ENCODE measurements around the gene TMEM191C.
"Not testable (repeated sequence)": the region's sequence is repeated elsewhere in the genome, so short reads cannot be mapped to it uniquely, and the experiment has no call there.

TMEM191C gene

DNA sequence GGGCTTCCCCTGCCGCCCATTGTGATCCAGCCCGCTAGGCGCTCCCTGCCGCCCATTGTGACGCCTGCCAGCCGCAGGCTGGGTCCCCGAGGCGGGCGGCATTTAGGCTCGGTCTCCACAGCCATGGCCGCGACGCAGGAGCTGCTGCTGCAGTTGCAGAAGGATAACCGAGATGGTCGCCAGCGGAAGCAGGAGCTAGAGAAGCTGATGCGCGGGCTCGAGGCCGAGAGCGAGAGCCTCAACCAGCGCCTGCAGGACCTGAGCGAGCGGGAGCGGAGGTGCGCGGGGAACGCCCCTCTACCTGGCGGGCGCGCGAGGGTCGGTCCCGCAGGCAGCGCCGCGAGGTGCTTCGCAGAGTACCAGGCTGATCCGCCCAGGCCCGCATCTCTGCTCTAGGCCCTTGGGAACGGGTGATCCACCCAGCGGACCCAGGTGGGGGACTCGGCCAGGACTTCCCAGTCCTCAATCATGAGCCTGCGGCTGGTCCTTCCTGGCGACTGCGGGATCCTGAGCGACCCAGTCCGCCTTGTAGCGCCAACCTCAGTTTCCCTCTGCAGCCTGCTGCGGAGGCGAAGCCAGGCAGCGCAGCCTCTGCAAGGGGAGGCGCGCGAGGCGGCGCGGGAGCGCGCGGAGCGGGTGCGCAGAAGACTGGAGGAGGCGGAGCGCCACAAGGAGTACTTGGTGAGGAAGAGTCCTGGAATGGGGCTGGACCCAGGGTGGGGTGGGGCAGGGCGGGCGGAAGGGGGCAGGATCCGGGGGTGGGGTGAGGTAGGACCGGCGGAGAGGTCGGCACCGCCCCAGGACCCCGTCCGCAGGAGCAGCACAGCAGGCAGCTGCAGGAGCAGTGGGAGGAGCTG, at the start of gene TMEM191C:
TMEM191C (plus strand) TSS at position 51 of the 857 bp plus-strand sequence; CDS start at position 124, 73 bp downstream.
- POLR2A ChIA-PET; CTCF ChIA-PET; DNase-seq (ENCODE audit: extremely low spot score): not testable (repeated sequence)

DNA sequence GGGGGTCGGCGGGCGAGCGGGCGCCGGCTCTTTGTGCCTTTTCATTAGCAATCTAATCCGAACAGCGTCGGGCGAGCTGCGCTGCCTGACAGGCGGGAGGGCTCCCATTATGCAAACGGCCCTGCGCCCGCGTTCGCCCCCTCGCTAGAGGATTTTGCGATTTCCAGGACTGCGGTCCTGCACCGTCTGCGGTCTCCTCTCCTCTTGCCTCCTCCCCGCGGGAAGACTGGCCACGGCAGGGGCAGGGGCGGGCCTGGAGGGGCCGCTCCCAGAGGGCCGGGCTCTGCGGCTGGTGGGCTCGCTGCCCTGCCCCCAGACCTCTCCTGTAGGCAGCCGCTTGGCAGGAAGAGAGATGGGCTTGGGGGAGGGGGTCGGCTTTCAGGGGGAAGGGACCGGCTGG, 49.3 kb upstream of the TMEM191C start:
- DNase-seq (ENCODE audit: extremely low spot score); CTCF ChIA-PET; POLR2A ChIA-PET: not testable (repeated sequence)

GRCh38 chr22:21418974-21419638, 48.1 kb upstream of the TMEM191C start:
- POLR2A ChIA-PET; CTCF ChIA-PET; DNase-seq (ENCODE audit: extremely low spot score): not testable (repeated sequence)

- CTCF ChIA-PET; POLR2A ChIA-PET; DNase-seq (ENCODE audit: extremely low spot score): not testable (repeated sequence)
These were observed 46.9 kb upstream of the TMEM191C start for GRCh38 chr22:21420180-21420763.

DNA sequence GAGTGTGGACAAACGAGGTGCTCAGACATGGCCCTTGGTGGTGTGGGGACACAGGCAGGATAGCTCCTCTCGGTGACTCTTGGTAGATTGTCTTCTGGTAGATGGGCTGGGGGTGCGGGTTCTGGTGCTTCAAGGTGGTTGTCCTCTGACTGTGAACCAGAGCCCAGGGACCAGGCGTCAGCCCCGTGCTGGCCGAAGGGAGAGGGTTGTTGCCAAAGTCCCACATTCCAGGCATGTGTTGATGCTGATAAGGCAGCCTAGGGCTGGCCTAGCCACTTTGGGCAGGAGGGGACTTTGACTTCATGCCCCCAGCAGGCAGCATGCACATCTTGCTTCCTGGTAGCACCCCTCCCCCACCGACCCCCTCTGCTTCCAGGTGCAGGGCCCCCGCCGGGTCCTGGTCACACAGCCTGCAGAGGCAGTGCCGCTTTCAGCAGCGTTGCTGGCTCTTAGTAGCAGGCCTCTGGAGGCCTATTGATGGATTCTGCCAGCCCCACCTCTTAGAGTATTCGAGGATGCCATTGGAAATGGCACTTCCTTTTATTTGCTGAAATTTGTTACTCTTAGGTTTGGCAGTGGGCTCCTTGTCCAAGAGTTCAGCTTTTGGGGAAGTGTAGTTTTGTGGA, 43.0 kb upstream of the TMEM191C start:
- CTCF ChIA-PET; POLR2A ChIA-PET; DNase-seq (ENCODE audit: extremely low spot score): not testable (repeated sequence)

DNA sequence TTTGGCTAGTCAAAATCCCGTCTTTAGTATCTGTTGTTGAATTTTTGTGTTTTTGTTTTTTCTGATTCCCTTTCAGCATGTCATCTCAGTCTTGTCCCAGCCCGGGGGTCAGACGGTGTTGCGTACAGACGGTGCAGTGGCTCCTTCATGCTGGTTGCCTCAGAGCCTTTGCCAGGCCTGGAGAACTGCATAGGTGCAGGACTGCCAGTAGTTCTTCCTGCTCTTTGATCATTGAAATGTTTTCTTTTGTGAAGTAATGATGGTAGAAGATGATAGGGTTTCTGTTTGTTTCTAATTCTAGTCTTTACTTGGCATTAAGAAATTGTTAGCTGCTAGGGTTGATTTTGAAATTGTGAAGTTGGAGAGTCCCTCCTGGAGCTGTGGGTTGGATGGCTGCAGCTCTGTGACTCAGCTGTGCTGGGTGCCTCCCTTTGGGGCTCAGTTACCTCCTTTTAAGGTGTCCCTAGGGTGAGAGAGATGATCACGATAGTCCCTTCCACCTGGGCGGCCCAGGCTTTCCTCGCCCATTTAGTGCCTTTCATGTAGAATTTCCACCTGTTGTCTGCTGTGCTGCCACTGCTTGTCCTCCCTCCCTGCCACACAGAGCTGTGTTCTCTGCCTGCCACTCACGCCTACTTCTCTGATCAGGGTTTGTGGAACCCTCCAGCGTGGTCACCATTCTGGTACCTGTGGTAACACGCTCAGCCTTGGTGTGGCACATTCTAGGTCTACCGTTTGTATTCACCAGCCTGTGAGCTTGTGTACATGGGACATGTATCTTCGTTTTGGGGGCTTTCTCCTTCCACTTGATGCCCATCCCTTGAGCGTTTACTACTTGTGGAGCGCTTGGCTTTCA, 32.6 kb upstream of the TMEM191C start:
- DNase-seq (ENCODE audit: extremely low spot score); POLR2A ChIA-PET; CTCF ChIA-PET: not testable (repeated sequence)

DNA sequence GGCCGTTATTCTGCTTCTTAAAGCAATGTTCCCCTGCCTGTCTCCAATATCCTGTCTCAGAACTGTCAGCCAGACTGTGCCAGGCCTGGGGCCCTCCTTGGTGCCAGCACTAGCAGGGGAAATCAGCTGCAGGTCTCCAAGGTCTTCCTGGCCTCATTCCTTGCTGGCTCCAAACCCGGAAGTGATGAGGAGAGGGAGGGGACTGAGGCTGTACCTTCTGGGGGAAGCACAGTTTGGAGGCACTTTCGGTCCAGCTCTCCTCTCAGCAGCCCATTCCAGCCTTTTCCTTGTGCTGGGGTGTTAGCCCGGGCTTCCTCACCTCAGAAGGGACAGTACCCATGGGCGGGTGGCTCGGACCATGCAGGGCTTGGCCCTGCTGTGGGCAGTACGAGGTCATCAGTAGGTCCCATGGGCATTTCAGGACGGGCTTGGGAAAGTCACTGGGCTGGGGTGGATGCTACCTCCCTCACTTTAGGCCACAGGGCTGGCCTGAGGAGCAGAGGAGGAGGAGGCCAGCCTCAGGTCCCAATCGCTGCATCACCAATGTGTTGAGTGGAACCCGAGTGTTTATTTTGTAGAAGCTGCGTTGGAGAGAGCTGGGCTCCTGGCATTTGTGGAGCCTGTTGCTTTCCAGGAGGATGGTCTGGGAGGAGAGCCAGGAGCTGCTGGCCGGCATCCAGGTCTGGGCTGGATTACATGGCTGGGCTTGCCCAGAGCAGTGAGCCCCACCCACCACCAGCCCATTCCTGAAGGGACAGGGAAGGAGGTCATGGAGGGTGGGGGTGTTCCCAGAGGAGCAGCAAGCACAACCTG, 31.0 kb upstream of the TMEM191C start:
- CTCF ChIA-PET; POLR2A ChIA-PET; DNase-seq (ENCODE audit: extremely low spot score): not testable (repeated sequence)

GRCh38 chr22:21438013-21438412, 29.2 kb upstream of the TMEM191C start:
- DNase-seq (ENCODE audit: extremely low spot score); CTCF ChIA-PET; POLR2A ChIA-PET: not testable (repeated sequence)

DNA sequence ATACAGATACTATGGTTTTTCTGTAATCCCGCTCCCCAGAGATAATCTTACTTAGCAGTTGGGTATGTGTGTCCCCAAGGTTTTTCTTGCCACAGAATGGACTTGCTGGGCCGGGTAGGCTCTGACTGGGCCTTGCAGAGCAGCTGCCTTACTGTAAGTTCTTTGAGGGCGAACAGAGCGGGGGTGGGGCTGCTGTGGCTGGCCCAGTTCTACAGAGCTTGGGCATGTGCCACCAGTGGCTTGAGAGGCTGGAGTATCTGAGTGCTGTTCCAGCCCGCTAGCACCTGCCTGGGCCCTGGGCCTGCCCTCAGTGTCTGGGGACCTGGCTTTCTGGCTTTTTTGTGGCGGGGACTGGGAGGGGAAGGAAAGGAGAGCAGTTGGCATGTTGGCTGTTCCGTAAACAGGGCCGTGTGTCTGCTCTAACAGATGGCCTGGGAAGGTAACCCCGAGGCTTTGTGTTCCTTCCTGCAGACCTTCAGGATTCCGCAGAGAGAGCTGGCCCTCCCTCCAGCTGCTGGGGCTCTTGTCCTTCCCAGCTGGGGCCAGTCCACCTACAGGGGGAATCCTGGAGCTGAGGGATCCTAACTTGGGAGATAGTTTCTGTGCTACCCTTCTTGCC, 27.1 kb upstream of the TMEM191C start:
- DNase-seq (ENCODE audit: extremely low spot score); CTCF ChIA-PET; POLR2A ChIA-PET: not testable (repeated sequence)

GRCh38 chr22:21440676-21441075, 26.5 kb upstream of the TMEM191C start:
- CTCF ChIA-PET, POLR2A ChIA-PET: not testable (repeated sequence)

GRCh38 chr22:21441170-21441569, 26.0 kb upstream of the TMEM191C start:
- DNase-seq (ENCODE audit: extremely low spot score); POLR2A ChIA-PET; CTCF ChIA-PET: not testable (repeated sequence)

More at GRCh38 chr22:21440676-21441075, 26.5 kb upstream of the TMEM191C start:
- not testable (repeated sequence) for DNase-seq (ENCODE audit: extremely low spot score)

GRCh38 chr22:21442123-21442522, 25.1 kb upstream of the TMEM191C start:
- POLR2A ChIA-PET; DNase-seq (ENCODE audit: extremely low spot score); CTCF ChIA-PET: not testable (repeated sequence)

- DNase-seq (ENCODE audit: extremely low spot score); POLR2A ChIA-PET; CTCF ChIA-PET: not testable (repeated sequence)
These were observed 24.5 kb upstream of the TMEM191C start for GRCh38 chr22:21442646-21443045.
